UCSD-AML1 (cell line): Measurements from ENCODE around the gene NOSTRIN.
A peak's percentile ranks its signal among the peaks of the same experiment; 100 is the strongest.
"Not testable (repeated sequence)": the region's sequence is repeated elsewhere in the genome, so short reads cannot be mapped to it uniquely, and the experiment has no call there.

Experiments used
- DNase-seq: peaks from one replicate; lab custom pipeline; 2025; ENCODE audit not compliant: unreplicated experiment; lab: John Stamatoyannopoulos, UW

NOSTRIN gene, protein sequence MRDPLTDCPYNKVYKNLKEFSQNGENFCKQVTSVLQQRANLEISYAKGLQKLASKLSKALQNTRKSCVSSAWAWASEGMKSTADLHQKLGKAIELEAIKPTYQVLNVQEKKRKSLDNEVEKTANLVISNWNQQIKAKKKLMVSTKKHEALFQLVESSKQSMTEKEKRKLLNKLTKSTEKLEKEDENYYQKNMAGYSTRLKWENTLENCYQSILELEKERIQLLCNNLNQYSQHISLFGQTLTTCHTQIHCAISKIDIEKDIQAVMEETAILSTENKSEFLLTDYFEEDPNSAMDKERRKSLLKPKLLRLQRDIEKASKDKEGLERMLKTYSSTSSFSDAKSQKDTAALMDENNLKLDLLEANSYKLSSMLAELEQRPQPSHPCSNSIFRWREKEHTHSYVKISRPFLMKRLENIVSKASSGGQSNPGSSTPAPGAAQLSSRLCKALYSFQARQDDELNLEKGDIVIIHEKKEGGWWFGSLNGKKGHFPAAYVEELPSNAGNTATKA

DNA sequence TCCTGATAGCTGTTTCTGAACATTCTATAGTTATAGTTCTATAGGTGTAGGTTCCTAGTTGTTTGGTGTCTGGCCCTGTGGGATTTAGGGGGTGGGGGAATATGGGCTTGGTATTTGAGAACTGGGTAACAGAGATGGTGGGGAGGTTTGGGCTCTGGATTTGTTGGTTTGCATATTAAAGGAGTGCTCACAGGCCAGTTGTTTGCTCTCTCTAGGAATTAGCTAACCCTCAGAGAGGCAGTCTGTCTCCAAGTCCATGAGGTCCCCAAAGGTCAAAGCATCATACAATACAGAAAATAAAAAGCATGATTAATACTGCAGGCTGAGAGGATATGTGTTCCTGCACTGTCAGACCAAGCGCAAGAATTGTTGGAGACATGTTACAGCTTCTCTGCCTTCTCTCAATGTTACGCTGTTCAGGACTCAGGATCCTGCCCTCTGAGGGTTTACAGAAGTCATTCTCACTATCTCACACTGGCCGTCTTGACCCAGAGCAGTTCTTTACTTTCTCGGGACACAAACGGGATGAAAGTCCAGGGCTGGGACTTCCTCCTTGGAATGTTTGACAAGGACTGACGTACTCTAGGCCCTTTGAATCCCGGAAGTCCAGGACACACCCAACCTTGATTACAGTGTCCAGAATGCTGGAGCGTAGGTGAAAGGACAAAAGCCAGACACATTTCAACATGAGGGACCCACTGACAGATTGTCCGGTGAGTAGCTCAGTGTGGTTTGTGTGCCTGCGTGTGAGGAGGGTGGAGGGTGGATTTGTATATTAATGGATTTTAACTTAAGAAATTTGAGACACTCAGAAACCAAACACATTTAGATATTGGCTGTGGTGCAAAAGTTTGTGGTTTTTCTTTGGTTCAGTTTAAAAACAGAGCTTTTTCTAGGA lies at the start of gene NOSTRIN:
Gene NOSTRIN (plus strand): TSS at position 677 of the 898 bp plus-strand sequence. CDS start 10 bp downstream, at position 687.
- DNase-seq = no peak

DNA sequence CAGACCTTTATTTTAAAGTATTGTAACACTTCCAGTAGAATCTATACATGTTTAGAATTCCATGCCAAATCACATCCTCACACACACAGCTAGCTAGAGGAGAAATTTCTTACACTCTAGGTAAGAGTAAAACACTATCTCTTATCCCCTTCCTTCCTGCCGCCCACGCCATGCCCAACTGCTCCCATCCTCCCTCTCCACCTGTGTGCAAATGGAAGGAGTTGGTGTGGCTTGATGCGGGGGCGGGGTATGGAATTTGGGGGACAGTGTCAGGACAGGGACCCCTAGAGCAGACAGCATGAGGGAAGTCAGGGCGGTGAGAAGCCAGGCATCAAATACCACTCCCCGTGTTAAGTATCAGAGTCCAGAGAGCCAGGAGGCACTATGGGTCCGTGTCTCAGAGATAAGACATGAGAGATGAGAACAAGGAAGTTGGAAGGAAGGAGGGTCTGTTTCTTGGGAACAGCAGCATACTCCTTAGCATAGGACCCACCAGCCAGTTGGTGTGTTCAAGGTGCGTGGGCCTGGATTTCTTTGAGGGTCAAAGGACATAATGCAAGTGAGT lies 48.6 kb upstream of the NOSTRIN start:
- no peak for DNase-seq

DNA sequence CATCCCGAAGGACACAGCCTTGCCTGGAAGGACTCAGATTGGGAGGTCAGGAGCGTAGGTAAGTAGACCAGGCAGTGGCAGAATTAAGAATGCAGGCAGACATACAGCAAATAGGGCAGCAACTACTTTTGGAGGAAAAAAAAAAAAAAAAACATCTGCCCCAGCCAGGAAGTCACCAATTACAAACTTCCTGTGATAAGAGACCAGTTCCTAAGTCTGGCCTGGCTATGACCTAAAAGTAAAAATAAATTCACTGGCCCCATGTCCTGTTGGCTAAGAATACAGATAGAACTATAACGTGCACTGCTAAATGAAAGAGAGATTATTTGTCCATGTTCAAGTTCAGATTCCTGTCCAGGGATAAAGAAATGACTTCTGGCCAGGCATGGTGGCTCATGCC lies 45.2 kb upstream of the NOSTRIN start:
- DNase-seq = peak; percentile 36

DNA sequence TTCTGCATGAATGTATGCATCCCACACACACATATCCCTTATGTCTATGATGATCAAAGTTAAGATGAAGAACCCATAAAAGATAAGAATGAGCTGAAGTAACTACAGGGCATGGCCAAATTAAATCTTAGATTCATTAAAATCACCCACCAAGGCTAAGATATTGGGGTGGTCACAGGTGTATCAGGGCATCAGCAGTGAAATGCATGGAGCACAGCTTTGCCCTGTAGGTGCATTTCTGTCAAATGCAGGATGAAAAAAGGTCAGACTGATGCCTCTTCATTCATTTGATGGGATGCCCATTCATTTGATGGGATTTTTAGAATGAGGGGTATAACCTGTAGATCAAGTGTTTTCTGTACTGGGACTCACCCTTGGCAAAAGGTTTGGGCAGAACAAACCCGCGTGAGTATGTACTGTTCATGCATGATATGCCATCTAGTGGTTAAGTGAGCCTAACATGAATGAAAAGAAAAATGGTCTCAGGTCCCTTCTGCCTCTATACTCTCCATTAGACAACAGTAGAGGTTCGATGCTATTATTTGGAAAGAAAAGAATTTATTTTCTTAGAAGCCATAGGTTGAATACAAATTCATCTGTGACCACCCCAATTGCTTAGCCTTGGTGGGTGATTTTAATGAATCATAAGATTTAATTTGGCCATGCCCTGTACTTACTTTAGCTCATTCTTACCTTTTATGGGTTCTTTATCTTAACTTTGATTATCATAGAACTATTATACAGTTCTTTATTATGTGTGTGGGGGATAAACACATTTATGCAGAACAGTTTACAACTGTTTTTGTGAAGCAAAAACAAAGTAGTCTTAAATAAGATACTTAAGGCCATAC lies 43.2 kb upstream of the NOSTRIN start:
- DNase-seq = no peak

DNA sequence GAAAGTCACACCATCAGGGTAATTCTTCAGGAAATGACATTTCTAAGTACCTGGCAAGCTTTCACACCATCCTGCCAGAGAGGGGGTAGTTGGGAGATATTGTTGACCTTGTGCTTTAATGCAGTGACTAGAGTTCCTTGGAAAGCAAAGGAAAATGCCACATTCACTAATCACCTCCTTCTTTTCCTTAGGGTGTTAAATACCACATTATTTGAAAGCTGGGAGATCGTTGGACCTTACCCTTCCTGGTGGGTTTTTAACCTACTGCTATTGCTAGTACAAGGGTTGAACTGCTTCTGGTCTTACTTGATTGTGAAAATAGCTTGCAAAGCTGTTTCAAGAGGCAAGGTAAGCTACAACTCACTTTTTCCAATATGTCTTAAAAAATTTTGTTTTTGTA lies 37.0 kb upstream of the NOSTRIN start:
- no peak for DNase-seq

DNA sequence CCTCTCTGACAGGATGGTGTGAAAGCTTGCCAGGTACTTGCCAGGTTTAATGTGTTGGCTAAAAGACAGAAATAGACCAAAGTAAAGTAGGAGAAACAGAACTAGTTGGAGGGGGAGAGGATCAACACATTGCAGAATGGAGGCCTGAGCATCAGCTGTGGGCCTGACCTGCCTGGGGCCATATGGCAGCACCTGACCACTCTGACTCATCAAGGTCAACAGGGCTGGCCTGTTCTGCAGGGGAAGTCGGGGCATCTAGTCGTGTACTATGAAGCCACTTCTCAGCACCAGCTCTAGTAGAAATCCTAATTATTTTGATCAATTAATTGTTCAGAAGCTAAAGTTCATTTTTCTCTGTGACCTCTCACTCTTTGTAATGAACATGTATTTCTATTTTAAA lies 35.8 kb upstream of the NOSTRIN start:
- DNase-seq = no peak

DNA sequence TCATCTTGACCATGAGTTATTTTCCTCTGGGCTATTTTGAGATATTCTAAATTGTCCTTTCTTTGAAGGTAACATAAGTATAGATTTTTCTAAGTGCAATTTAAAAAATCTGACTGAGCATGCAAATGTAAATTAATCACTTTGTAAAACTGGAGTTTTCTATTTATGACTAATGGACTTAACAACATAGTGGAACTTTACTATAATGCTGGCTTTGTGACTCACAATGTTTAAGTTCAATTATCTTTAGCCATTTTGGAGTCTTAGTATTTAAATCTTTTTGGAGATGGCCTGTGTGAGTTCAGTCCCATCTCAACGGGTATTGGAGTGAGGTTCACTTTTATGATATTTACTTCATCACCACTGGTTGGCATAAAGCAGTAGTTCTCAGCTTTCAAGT lies 35.2 kb upstream of the NOSTRIN start:
- DNase-seq = no peak

DNA sequence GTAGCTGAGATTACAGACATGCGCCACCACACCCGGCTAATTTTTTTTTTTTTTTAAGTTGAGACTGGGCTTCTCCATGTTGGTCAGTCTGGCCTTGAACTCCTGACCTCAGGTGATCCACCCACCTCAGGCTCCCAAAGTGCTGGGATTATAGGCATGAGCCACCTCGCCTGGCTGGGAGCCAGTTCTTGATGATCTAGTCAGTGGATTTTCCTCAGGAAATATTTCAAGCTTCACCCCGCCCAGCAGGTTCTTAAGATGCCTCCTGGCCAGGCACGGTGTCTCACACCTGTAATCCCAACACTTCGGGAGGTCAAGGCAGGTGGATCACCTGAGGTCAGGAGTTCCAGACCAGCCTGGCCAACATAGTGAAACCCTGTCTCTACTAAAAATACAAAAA lies 34.1 kb upstream of the NOSTRIN start:
- not testable (repeated sequence) for DNase-seq

DNA sequence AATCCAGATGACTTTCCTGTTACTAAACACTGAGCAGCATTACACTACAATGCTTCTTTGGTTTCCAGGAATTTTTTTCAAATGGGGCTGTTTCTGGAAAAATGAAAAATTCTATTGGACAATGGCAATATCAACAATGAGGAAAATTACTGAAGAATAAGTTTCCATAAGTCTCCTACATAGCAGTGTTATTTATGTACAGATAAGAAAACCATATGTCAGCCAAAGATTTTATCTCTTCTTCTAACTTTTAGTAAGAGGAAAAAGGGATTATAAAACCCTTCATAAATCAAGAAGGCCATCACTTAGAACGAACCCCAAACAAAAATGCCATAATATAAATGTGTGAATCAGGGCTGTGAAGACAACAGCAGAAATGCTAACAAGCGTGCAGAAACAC lies 31.6 kb upstream of the NOSTRIN start:
- no peak for DNase-seq

DNA sequence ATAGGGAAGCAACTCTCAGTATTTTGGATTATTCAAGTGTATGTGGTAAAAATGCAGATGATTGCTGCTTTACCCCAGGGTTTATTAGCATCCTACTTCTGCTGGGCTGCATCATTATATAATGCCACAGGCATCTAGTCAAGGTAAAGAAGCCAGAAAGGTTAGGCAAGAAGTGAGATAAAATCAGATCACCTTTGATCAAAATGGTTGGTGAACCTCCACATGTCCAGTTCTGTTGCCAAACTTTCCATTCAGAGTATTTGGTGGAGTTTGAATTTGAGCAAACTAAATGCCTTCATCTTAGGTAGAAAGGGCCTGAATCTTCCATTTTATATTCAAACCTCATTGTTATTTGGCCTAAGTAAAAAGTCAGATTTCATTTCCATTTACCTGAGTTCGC lies 29.7 kb upstream of the NOSTRIN start:
- DNase-seq = no peak

DNA sequence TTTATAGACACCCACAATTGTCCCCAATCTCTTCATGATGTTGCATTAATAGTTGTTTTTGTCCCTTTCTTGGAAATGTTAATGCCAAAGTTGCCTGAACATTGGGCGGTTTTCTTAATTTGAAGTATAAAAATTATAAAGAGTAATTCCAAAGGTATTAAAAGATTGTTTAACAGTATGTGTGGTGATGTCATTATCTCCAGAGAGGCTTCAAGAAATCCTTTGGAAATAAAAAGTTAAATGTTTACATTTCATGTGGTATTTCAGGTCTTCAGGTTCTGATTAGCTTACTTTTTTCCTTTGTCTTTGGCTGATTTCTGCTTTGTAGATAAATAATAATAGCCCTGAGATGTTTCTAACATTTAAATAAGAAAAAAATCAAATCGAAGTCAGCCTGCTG lies 29.3 kb upstream of the NOSTRIN start:
- DNase-seq = no peak

DNA sequence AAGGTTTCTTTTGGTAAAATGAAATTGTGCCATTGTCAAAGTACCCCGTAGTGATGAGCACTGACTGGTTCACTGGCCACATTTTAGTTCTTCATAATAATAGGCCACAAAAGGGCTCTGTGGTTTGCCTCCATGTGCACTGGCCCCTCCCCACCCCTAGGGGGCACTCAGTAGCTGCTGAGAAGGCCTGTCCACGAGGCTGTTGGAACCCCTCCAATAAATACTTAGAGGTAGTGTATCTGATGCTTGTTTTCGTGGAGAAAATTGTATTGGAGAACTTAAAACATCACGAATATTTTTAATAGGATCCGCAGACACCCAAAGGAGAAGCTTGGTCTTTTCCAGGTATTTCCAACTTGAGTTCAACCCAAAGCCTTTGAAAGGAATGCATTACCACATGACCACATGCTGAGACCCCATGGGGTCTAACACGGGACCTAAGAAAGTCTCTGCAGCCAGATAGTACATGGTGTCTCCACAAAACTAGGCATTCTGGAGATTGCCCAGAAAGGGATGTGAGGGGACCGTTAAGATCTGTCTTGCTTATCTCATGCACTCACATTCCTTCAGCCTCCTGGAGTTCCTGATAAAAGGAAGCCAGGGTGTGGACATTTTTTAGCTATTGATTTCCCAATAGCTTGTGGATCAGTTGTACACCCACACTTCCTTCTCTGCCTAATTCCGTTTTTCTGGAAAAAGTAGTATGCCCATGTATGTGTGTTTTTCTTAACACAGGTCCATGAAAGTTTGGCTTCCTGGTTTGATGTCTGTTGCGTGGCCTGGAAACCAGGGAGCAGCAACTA lies 28.5 kb upstream of the NOSTRIN start:
- DNase-seq = peak; percentile 64

DNA sequence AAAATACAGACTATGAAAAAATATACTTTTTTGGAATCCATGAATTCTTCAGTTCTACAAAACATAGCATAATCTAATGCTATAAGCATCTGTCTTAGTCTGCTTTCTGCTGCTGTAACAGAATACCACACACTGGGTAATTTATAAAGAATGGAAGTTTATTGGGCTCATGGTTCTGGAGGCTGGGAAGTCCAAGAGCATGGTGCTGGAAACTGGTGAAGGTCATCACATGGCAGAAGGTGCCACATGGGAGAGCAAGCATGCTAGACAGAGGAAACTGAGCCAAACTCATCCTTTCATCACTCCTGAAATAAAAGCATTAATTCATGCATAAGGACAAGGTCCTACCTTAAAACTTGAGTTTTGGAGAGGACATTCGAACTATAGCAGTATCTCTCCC lies 26.6 kb upstream of the NOSTRIN start:
- DNase-seq = no peak

DNA sequence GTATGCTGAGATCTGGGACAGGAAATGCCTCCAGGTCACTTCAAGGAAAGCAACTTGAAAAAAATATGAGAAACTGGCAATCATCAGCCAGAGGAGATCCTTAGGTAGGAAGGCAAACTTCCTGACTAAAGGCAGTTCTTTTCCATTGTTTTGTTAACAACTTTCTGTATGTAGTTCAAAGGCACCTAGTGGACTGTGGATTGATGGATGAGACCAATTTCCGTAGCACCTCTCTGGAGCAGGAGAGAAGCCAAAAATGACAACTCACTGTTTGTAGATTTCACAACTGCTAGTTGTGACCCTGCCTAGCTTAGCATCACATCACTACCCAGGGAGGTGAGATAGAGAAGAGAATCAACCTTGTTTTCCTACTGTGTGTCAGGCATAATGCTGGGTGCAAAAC lies 21.8 kb upstream of the NOSTRIN start:
- DNase-seq = no peak

DNA sequence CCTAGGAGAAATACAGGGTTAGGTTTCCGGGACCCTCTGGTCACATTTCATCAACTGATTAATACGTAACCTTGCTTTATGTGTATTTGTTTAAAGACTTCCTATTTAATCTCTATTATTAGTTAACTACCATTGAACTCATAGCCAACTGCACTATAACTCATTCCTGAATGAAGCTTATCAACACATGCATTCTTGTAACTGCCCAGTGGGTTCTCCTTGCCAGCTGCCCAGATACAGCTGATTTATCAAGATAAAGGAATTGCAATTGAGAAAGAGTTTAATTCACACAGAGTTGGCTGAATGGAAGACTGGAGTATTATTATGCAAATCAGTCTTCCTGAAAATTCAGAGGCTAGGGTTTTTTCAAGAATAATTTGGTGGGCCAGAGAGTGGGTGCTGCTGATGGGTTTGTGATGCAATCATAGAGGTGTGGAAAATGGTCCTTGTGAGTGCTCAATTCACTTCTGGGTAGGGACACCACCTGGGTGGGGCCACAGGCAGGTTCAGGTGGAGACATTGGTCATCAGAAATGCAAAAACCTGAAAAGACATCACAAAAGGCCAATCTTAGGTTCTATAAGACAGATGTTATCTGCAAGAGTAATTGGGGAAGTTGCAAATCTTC lies 21.1 kb upstream of the NOSTRIN start:
- no peak for DNase-seq

DNA sequence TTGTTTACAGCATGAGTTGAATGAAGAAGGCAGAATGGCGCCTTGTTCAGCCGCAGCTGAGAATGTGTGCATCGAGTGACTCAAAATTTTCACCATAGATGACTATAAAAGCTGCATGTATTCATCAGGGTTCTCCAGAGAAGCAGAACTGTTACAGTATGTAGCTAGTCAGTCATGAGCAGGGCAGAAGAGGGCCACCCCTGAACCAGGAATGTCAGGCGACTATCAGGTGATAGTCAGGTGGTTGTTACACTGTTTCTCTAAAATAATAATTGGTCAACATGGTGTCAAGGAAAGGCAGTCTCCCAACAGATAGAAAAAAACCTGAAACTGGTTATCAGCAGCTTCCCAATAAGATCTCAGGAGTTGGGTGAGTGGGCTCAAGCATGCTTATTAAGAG lies 20.2 kb upstream of the NOSTRIN start:
- no peak for DNase-seq

DNA sequence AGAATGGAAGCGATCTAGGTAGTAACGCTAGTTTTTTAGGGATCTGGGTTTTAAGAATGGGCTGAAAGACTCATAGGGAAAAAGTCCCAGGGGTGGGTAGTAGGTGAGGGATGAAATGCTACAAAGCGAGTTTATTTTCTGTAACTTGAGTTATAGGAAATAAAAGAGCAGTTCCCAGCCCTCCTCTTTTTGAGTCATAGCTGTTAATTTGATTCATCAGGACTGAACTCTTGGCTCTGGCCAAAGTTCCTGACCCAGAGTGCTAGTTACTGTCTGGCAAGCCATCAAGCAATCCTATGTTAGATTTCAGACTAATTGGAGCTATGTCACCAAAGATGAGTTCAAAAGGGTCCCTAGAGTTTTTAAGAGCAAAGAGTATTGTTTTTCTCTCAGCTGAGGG lies 17.4 kb upstream of the NOSTRIN start:
- no peak for DNase-seq

DNA sequence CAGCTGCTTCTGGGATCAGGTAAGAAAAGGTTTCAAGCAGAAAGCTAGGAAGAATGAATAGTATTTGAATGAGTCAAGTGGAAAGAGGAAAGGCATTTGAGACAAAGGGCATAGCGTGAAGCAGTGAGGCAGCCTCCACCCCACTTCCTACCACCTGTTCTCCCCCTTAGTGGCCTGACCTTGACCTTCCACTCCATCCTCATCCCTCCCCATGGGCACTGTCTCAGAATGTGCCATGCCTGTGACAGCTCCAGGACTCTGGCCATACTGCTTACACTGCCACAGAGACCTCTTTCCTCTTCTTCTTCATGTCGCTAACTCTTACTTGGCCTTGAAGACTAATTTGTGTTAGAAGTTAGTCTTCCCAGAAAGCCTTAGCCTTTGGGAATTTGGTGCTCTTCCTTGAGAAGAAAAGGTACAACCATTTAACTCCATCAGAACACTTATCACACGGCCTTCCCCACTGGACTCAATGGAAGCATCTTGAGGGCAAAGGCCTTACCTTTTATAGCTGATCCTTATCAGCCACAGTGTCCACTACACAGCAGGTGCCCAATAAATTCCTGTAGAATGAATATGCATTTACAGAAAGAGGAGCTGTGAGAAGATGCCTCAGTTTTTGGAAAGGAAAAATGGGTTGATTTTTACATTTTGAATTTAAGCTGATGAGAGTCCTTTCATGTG lies 15.2 kb upstream of the NOSTRIN start:
- no peak for DNase-seq
